GM19324 (cell line): ENCODE data around the gene SNORC.

Experiments
- ATAC-seq: cut with Tn5 transposase; IDR thresholded peaks from one replicate; pipeline ENCODE4 v1.9.1; 2021; ENCODE audit warnings: mild to moderate bottlenecking, moderate library complexity; ENCODE audit not compliant: unreplicated experiment, low FRiP score

The SNORC gene

GRCh38 chr2:232920055-232920454 is 50.0 kb downstream of the SNORC start:
- ATAC-seq: no peak

GRCh38 chr2:232920760-232921159 is 50.7 kb downstream of the SNORC start:
- no peak for ATAC-seq

GRCh38 chr2:232924433-232924832 is 54.4 kb downstream of the SNORC start:
- no peak for ATAC-seq

- ATAC-seq: no peak
These were observed 55.2 kb downstream of the SNORC start for GRCh38 chr2:232925153-232925820.

- no peak for ATAC-seq
These were observed 55.7 kb downstream of the SNORC start for GRCh38 chr2:232925821-232926156.

GRCh38 chr2:232926431-232926939 is 56.4 kb downstream of the SNORC start:
- no peak for ATAC-seq

GRCh38 chr2:232927032-232927792 is 57.1 kb downstream of the SNORC start:
- no peak for ATAC-seq

GRCh38 chr2:232927793-232928550 is 57.9 kb downstream of the SNORC start:
- no peak for ATAC-seq
